Stomach (tissue), 9 donors: ENCODE data around the gene GATB. TPM values are rescaled to one million over a fixed set of nuclear protein-coding genes. Genes with fewer than 3 reads are reported as not detected.

Experiments
- DNase-seq, 2 donors: peaks; one replicate each; pipeline versions ENCODE4 v3.0.0 to v3.0.0-alpha.2; 2013 to 2019
- H3K27ac ChIP-seq, 5 donors: fragments of 200-600 bp in 4 of 5; sonication (generic) in 4 of 5; one replicate each; pipeline ENCODE4 v1.5.1; 2013 to 2019; ENCODE audit warnings: mild to moderate bottlenecking in 1 of 5, moderate library complexity in 1 of 5
- H3K27me3 ChIP-seq, 3 donors: fragments of 200-600 bp; sonication (generic); one replicate each; pipeline ENCODE4 v1.5.1; 2017 to 2019; ENCODE audit warnings: mixed run types in 1 of 3
- H3K36me3 ChIP-seq, 4 donors: fragments of 200-600 bp; sonication (generic); 1 replicate in 3 of 4; 2 replicates in 1 of 4; pipeline ENCODE4 v1.5.1; 2016 to 2019
- H3K4me1 ChIP-seq, 4 donors: fragments of 200-600 bp; sonication (generic); one replicate each; pipeline ENCODE4 v1.5.1; 2016 to 2019
- H3K4me3 ChIP-seq, 4 donors: fragments of 200-600 bp; sonication (generic) in 3 of 4; one replicate each; pipeline ENCODE4 v1.5.1; 2016 to 2019; ENCODE audit warnings: mild to moderate bottlenecking in 1 of 4
- H3K9me3 ChIP-seq, 4 donors: fragments of 200-600 bp; sonication (generic); one replicate each; pipeline ENCODE4 v1.5.1; 2016 to 2019
- CTCF ChIP-seq, 7 experiments: fragments of 450-650 bp in 4 of 7; fragments of 200-600 bp in 3 of 7; sonication (generic) in 3 of 7; IDR thresholded peaks; one replicate each; pipeline ENCODE4 v1.5.1; 2016 to 2019; ENCODE audit warnings: antibody characterized with exemption in 7 of 7, control low read depth in 2 of 7, mild to moderate bottlenecking in 1 of 7
- EP300 ChIP-seq: sonication (generic); formaldehyde crosslinking; IDR thresholded peaks from one replicate; pipeline ENCODE4 v1.6.1; 2017; ENCODE audit warnings: antibody characterized with exemption
- POLR2A ChIP-seq, 4 donors: fragments of 450-650 bp; IDR thresholded peaks; one replicate each; pipeline ENCODE4 v1.6.1; 2016; ENCODE audit warnings: antibody characterized with exemption in 4 of 4, control low read depth in 2 of 4, mild to moderate bottlenecking in 1 of 4, moderate library complexity in 1 of 4
- POLR2AphosphoS5 ChIP-seq, 3 donors: sonication (generic); formaldehyde crosslinking; IDR thresholded peaks; one replicate each; pipeline ENCODE4 v1.6.1; 2016; ENCODE audit warnings: antibody characterized with exemption in 3 of 3
- WGBS, 5 donors: extraction: QIAGEN DNeasy Blood & Tissue Kit in 3 of 5; methylation state at CpG; one replicate each; pipeline versions ENCODE4 v1.1.5 to v1.1.7; 2013 to 2018; 5-methylcytosine and 5-hydroxymethylcytosine counted together
- intact Hi-C: fragments of 100-400 bp; cut with DNase I; formaldehyde crosslinking; loops from one replicate; pipeline ENCODE4 v1.15.1; 2023; ENCODE audit warnings: low total_unique reads
- polyA plus RNA-seq, 3 donors: library from polyadenylated mRNA; stranded (reverse); fragments of 200-250 nt; gene quantifications; one replicate each; pipeline ENCODE4 v1.2.3, GENCODE V29; 2013
- total RNA-seq, 5 donors: library from RNA; depleted of rRNA; stranded (reverse); fragments of >200 nt; gene quantifications; one replicate each; pipeline versions ENCODE4 v1.1.0 to v1.2.3, GENCODE V29; 2014 to 2016
- donor health status: healthy with polysubstance abuse.
- donor health status: Bipolar disorder and iron deficiency.
- donor health status: healthy.

The GATB gene
- total and polyA plus RNA-seq, 8 donors: 1.8 to 32.2 (median 19.9) TPM

DNA sequence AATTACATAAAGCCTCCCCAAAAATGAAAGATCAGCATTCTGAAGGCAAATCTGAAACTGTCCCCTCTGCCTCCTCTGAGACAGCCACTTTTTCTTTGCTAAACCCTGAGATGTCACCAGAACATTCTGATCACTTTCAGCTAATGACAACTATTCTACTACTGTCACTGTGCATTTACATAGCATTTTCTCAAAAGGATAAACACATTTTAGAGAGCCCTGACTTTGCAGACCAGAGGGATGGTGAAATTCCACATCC is 72.1 kb downstream of the GATB start:
- no peaks in the 10 kb centered on the region for H3K9me3 ChIP-seq
- H3K36me3 ChIP-seq: peaks cover 0 to 9% (median 0%) of the 10 kb centered on the region in 4 donors
- peak overlapping the region in 3 of 5 donors; percentile 40 to 82 (median 66) for H3K27ac ChIP-seq
- no peak for DNase-seq
- intact Hi-C loops: no loop called here
- H3K4me1 ChIP-seq: peaks cover 51 to 71% (median 61%) of the 10 kb centered on the region in 4 donors
- no peak overlapping the region for H3K4me3 ChIP-seq
- H3K27me3 ChIP-seq: no peaks in the 10 kb centered on the region
- no peak for TF ChIP-seq POLR2A (IDR thresholded peaks at IDR 0.05)
- TF ChIP-seq CTCF (IDR thresholded peaks at IDR 0.05): no peak

GRCh38 chr4:151688003-151688784 is 72.6 kb downstream of the GATB start:
- H3K4me1 ChIP-seq: peaks cover 51 to 71% (median 61%) of the 10 kb centered on the region in 4 donors
- peaks cover 0 to 10% (median 2%) of the 10 kb centered on the region in 4 donors for H3K36me3 ChIP-seq
- DNase-seq: no peak
- TF ChIP-seq POLR2A (IDR thresholded peaks at IDR 0.05) (no peak), CTCF (IDR thresholded peaks at IDR 0.05) (no peak), POLR2AphosphoS5 (IDR thresholded peaks at IDR 0.05) (no peak), EP300 (no peak)
- H3K27me3 ChIP-seq: no peaks in the 10 kb centered on the region
- WGBS, 5 donors: 47 to 71% (median 66%) methylated on average over 12 to 14 of the region's 14 CpGs
- H3K9me3 ChIP-seq: no peaks in the 10 kb centered on the region
- peak overlapping the region in 4 of 5 donors; percentile 26 to 82 (median 53) for H3K27ac ChIP-seq
- no peak overlapping the region for H3K4me3 ChIP-seq
- intact Hi-C loops: no loop called here

DNA sequence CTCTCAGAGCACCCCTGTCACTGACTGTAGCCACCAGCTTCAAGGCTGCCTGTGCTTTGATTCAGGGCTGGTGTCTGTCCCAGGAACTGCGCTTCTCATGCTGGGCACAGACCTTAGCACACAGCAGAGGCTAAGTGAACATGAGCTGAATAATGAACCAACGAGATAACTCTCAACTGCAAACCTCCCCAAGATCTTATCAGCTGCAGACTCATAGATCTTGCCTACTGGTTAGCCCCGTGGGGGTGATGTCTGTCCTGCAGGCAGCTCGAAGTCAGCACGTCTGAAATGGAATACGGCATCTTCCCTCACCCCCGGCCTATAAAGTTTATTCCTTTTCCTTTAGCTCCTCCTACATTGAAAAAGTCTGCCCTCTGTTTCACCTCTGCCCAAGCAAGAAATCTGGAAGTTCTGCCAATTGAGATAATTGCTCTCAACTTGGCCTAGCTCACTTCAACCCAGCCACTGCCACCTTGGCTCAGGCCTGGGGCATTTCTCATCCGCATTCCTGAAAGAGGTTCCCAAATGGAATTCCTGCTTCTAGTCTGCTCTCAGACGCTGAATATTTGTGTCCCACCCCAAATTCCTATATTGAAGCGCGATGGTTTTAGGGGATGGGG is 73.7 kb downstream of the GATB start:
- H3K4me3 ChIP-seq: no peak overlapping the region
- intact Hi-C loops: no loop called here
- H3K4me1 ChIP-seq: peaks cover 41 to 61% (median 53%) of the 10 kb centered on the region in 4 donors
- H3K9me3 ChIP-seq: no peaks in the 10 kb centered on the region
- H3K36me3 ChIP-seq: peaks cover 0 to 19% (median 7%) of the 10 kb centered on the region in 4 donors
- 42 to 67% (median 55%) methylated on average over 11 of the region's 11 CpGs for WGBS, 5 donors
- H3K27me3 ChIP-seq: no peaks in the 10 kb centered on the region
- H3K27ac ChIP-seq: peak overlapping the region in 4 of 5 donors; percentile 40 to 82 (median 54)
- peak in 1 of 2 donors; percentile 55 for DNase-seq
- TF ChIP-seq EP300 (no peak), POLR2A (IDR thresholded peaks at IDR 0.05) (no peak), POLR2AphosphoS5 (IDR thresholded peaks at IDR 0.05) (no peak), CTCF (IDR thresholded peaks at IDR 0.05) (no peak)

- 50 to 77% (median 66%) methylated on average over 5 of the region's 5 CpGs for WGBS, 5 donors
- intact Hi-C loops: no loop called here
Observed at GRCh38 chr4:151685303-151685702, 75.5 kb downstream of the GATB start.

More at GRCh38 chr4:151685303-151685702, 75.5 kb downstream of the GATB start:
- no peak for TF ChIP-seq EP300
- TF ChIP-seq CTCF (IDR thresholded peaks at IDR 0.05): no peak
- no peak for TF ChIP-seq POLR2AphosphoS5 (IDR thresholded peaks at IDR 0.05)
- no peak for TF ChIP-seq POLR2A (IDR thresholded peaks at IDR 0.05)
- Histone ChIP-seq H3K9me3 (no peaks in the 10 kb centered on the region), H3K36me3 (peaks cover 0 to 26% (median 11%) of the 10 kb centered on the region in 4 donors), H3K27me3 (no peaks in the 10 kb centered on the region), H3K4me1 (peaks cover 25 to 43% (median 35%) of the 10 kb centered on the region in 4 donors), H3K4me3 (no peak overlapping the region), H3K27ac (no peak overlapping the region)
- peak in 1 of 2 donors; percentile 73 for DNase-seq
